ENCODE measurements around the gene CFAP90.

DNA sequence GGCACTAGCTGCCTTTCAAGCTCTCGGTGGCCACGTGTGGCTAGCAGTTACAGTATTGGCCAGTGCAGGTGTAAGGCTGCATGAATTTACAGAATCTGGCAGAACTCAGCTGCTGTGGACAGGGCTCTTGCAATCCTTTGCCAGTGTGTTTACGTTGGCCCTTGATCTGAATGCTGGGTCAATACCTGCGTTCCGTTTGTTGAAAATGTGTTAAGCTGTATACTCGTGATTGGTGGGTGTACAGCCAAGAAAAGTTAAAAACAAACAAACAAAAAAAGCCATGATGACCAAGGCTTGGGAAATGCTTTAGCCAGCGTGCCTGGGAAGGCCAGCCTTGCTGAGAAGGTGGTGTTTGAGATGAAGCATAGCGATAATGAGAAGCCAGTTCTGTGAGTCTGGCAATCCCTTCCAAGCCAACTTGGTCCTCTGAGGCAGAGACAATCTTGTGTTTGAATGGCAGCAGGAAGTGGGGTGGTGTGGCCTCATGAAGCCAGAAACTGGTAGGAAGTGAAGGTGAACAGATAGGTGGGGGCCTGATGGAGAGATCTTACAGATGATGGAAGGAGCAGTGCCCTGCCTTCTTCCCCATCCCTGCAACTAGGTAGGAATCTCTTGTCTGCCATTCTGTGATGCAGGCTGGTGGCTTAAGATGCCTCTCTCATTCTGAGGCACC lies 820 bp upstream of the CFAP90 start:
- TF ChIP-seq TCF12 (IDR thresholded peaks at IDR 0.05) (no peak), NRF1 (IDR thresholded peaks at IDR 0.05; ENCODE audit: low read depth, low read length) (no peak), FOXM1 (IDR thresholded peaks at IDR 0.05; ENCODE audit: low read depth) (no peak)
